Kidney epithelial cell (primary cell): ENCODE measurements around the gene ACOT11. TPM values are rescaled to one million over a fixed set of nuclear protein-coding genes. Genes with fewer than 3 reads are reported as not detected.

Source experiments
- DNase-seq: peaks from one replicate; pipeline ENCODE4 v3.0.0-alpha.2; 2010; ENCODE audit warnings: low read depth
- H3K27me3 ChIP-seq: 2 replicates; pipeline ENCODE4 v1.6.0; 2011; ENCODE audit warnings: low read length; ENCODE audit not compliant: control insufficient read depth, insufficient read depth
- H3K36me3 ChIP-seq: 2 replicates; pipeline ENCODE4 v1.5.1; 2011; ENCODE audit warnings: low read length; ENCODE audit not compliant: control insufficient read depth, insufficient read depth
- H3K4me3 ChIP-seq: 2 replicates; pipeline ENCODE4 v1.5.1; 2011; ENCODE audit warnings: low read depth, mild to moderate bottlenecking, control low read depth, low read length
- total RNA-seq: library from RNA; depleted of rRNA; stranded (reverse); fragments of >200 nt; gene quantifications from 2 replicates; pipeline ENCODE4 v1.2.3, GENCODE V29; 2015
- TF ChIP-seq, protein P1 (sequence below): IDR thresholded peaks from 2 replicates; pipeline ENCODE4 v1.5.1; 2011; ENCODE audit warnings: mild to moderate bottlenecking, moderate library complexity, low read length, control low read depth, inconsistent platforms; ENCODE audit not compliant: insufficient read depth, poor library complexity, severe bottlenecking

The ACOT11 gene
- 2.3 and 3.1 TPM in 2 replicates for total RNA-seq

DNA sequence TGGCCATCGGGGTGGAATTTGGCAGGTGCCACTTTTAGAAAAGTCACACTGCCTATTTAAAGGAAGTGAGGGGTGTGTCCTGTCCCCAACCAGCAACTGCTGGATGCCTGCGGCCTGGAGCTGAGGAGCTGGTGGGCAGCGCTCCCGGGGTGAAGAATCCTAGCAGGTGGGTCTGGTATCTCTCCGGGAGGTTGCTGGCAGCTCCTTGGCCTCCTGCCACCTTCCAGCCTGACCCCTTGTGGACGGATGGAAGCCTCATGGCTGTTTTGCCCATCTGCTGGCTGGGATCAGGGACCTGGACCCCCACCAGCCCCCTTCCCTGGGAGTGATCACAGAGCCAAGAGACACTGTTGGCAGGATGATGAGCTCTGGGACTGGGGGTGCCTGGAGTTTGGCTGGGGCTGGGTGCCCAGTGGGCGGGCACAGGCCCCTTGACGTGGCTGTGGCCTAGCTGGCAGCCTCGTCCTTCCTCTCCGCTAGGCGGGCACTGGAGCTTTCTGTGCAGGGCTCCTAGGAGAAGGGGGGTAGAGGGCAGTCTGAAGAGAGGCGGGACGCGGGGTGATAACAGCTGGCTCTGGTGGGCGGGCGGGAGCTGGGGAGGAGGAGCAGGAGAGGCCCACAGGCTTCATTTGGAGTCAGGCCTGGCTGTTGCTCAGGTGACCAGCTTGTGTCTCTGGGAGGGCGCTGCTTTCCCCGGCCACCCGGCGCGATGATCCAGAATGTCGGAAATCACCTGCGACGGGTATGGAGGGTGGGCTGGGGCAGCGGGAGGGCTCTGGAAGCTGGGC is at the start of gene ACOT11:
Gene ACOT11, plus strand, starts transcription at position 628 of the 788 bp plus-strand sequence. Its CDS starts 82 bp downstream, at position 710.
- no peak within 1 kb of the TSS for H3K4me3 ChIP-seq
- H3K27me3 ChIP-seq: peaks cover 21% of the 10 kb centered on the region
- TF ChIP-seq, protein P1, sequence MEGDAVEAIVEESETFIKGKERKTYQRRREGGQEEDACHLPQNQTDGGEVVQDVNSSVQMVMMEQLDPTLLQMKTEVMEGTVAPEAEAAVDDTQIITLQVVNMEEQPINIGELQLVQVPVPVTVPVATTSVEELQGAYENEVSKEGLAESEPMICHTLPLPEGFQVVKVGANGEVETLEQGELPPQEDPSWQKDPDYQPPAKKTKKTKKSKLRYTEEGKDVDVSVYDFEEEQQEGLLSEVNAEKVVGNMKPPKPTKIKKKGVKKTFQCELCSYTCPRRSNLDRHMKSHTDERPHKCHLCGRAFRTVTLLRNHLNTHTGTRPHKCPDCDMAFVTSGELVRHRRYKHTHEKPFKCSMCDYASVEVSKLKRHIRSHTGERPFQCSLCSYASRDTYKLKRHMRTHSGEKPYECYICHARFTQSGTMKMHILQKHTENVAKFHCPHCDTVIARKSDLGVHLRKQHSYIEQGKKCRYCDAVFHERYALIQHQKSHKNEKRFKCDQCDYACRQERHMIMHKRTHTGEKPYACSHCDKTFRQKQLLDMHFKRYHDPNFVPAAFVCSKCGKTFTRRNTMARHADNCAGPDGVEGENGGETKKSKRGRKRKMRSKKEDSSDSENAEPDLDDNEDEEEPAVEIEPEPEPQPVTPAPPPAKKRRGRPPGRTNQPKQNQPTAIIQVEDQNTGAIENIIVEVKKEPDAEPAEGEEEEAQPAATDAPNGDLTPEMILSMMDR: peak; percentile 58
- peak; percentile 7 for DNase-seq
- H3K36me3 ChIP-seq: no peaks in the 10 kb centered on the region

DNA sequence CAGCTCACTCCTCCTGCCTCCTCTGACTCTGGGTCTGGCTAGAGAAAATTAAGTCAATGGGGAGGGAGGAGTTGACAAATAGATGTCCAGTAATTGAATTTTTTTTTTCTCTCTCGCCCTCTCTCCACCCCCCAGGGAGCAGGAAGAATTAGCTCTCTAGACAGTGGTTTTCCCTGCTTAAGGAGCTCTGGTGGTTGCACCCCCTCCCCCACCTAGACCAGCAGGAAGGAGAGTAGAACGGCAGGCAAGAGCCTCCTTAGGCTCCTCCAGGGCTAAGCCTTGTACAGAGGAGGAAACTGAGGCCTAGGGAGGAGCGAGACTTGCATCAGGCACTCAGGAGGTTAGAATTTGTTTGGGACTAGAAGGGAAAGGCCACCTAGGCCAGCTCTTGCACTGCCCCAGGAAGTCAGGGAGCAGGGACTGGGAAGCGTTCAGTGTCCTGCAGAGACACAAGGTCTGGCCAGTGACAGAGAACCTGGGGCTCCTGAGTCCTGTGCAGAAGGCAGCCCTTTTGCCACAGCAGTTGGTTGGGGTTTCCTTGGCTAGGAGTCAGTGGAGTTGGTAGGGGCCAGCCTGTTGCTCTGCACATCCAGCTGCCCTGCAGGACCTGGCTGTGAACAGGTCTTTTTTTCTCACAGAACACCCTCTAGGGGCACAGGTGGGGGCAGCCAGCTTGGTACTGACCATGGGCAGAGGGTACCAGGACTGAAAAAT is 49.5 kb upstream of the ACOT11 start:
- Histone ChIP-seq H3K36me3 (no peaks in the 10 kb centered on the region), H3K4me3 (no peak overlapping the region), H3K27me3 (peaks cover 12% of the 10 kb centered on the region)
- DNase-seq: no peak
- TF ChIP-seq, protein P1: no peak

DNA sequence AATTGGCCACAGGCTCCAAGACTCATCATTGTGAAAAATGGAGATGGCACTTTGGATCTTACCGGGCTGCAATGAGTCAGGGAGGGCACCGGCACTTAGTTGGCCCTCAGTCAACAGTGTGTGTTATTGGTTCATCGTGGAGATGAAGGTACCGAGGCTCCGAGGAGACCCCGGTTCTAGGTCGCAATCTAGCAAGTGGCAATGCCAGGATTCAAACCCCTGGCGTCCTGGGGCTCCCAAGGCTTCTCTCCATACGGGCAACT is 49.0 kb upstream of the ACOT11 start:
- no peak for DNase-seq
- Histone ChIP-seq H3K4me3 (peak overlapping the region; percentile 23), H3K36me3 (no peaks in the 10 kb centered on the region), H3K27me3 (peaks cover 12% of the 10 kb centered on the region)
- TF ChIP-seq, protein P1: no peak

GRCh38 chr1:54499360-54500106 is 48.5 kb upstream of the ACOT11 start:
- DNase-seq: no peak
- H3K36me3 ChIP-seq: no peaks in the 10 kb centered on the region
- peak overlapping the region; percentile 23 for H3K4me3 ChIP-seq
- TF ChIP-seq, protein P1: peak; percentile 62
- H3K27me3 ChIP-seq: peaks cover 12% of the 10 kb centered on the region

DNA sequence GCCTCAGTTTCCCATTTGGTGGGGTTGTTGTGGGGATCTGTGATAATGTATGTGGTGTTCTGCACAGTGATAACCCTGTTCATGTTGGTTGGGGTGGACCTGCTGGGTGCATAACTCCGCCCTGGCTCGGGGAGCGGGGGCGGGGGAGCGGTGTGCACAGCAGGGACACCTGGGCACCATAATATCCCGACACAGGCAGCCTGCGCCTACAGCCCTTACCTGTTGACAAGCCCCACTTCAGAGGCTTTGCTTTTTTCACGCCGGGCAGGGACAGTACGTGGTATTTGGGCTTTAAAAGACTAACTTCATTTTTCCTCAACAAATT is 48.0 kb upstream of the ACOT11 start:
- H3K27me3 ChIP-seq: peaks cover 8% of the 10 kb centered on the region
- no peak for DNase-seq
- TF ChIP-seq, protein P1: no peak
- H3K4me3 ChIP-seq: no peak overlapping the region
- H3K36me3 ChIP-seq: no peaks in the 10 kb centered on the region
